Stimulated activated naive B cell treated with anti-CD40 and anti-IgM and Interleukin-4, amounts not matched to agents 10 μg/mL and 1 μg/mL and 100 μg/mL, for 72 hours (primary cell): ENCODE measurements around the gene AQP7.
A peak's percentile ranks its signal among the peaks of the same experiment; 100 is the strongest.
"Not testable (repeated sequence)": the region's sequence is repeated elsewhere in the genome, so short reads cannot be mapped to it uniquely, and the experiment has no call there.

Experiments
- ATAC-seq, 2 donors: fragments of 150-1000 bp; cut with Tn5 transposase; replicated peaks; 2 replicates each; pipeline ENCODE4 v1.10.0; 2021; ENCODE audit warnings: moderate library complexity in 1 of 2
- DNase-seq: peaks from one replicate; pipeline ENCODE4 v3.0.0; 2021
- H3K27ac Mint-ChIP-seq: one replicate; pipeline ENCODE4 v1.8.0; 2022; ENCODE audit warnings: mild to moderate bottlenecking, mixed read lengths
- H3K27me3 Mint-ChIP-seq, 2 donors: one replicate each; pipeline ENCODE4 v1.8.0; 2022; ENCODE audit warnings: mixed read lengths in 2 of 2
- H3K36me3 Mint-ChIP-seq, 2 donors: one replicate each; pipeline ENCODE4 v1.8.0; 2022; ENCODE audit warnings: mixed read lengths in 2 of 2, mild to moderate bottlenecking in 1 of 2
- H3K4me1 Mint-ChIP-seq, 2 donors: one replicate each; pipeline ENCODE4 v1.8.0; 2022; ENCODE audit warnings: mixed read lengths in 2 of 2, mild to moderate bottlenecking in 1 of 2
- H3K4me3 Mint-ChIP-seq, 2 donors: one replicate each; pipeline ENCODE4 v1.8.0; 2022; ENCODE audit warnings: mild to moderate bottlenecking in 2 of 2, mixed read lengths in 2 of 2, moderate library complexity in 1 of 2
- H3K9me3 Mint-ChIP-seq, 2 donors: one replicate each; pipeline ENCODE4 v1.8.0; 2022; ENCODE audit warnings: mixed read lengths in 2 of 2, mild to moderate bottlenecking in 1 of 2

Gene AQP7

DNA sequence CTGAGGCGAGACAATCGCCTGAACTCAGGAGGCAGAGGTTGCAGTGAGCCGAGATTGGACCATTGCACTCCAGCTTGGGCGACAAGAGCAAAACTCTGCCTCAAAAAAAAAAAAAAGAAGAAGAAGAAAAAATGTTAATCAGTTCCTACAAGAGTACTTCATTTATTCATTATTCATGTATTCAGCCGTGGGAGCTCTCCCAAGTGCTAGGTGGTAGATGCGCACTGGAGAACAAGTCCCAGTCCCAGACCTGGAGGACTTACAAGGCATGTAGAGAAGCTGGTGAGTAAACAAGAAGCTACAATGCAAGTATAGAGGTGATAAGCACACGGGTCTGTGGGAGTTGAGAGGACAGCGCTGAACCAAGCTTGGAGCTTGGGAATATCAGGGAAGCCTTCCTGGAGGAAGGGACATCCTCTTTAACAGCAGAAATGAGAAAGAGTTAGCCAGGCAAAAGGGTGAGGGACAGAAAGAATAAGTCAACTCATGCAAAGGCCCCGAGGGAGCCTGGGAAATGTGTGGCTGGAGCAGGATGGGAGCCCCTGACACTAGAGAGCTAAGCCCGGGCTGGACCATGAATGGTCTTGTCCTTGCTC is 17.4 kb upstream of the AQP7 start:
- no peaks in the 10 kb centered on the region for H3K9me3 Mint-ChIP-seq
- peaks cover 27 to 28% of the 10 kb centered on the region in 2 donors for H3K27me3 Mint-ChIP-seq
- DNase-seq (no peak), ATAC-seq (no peak)
- H3K4me3 Mint-ChIP-seq, result no peak overlapping the region
- no peaks in the 10 kb centered on the region for H3K36me3 Mint-ChIP-seq
- peaks cover 4 to 6% of the 10 kb centered on the region in 2 donors for H3K4me1 Mint-ChIP-seq
- H3K27ac Mint-ChIP-seq, result no peak overlapping the region

- DNase-seq (no peak), ATAC-seq (no peak)
- Mint-ChIP-seq H3K27me3 (peaks cover 27 to 28% of the 10 kb centered on the region in 2 donors), H3K4me1 (peaks cover 4 to 6% of the 10 kb centered on the region in 2 donors), H3K36me3 (no peaks in the 10 kb centered on the region), H3K4me3 (no peak overlapping the region), H3K27ac (no peak overlapping the region), H3K9me3 (no peaks in the 10 kb centered on the region)
Measured at GRCh38 chr9:33418090-33418489, 15.7 kb upstream of the AQP7 start.

DNA sequence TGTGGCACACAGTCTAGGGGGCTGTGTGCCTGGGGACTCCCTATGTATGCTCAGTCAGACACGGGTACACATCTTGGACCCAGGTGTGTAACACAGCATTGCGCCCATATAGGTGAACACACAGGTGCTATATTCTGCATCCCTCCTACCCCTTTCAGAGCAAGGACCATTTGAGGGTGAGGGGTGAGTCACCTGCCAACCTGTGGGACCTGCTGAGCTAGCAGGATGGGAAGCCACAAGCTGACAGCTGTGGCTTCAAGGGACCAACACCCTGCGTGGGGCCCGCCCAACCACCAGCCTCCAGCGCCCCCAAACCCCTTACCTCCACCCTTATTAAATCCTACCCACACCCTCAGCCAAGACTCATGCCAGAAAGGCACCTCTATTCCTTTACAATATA is 14.6 kb upstream of the AQP7 start:
- ATAC-seq (no peak), DNase-seq (no peak)
- no peaks in the 10 kb centered on the region for H3K36me3 Mint-ChIP-seq
- peaks cover 4 to 6% of the 10 kb centered on the region in 2 donors for H3K4me1 Mint-ChIP-seq
- H3K27ac Mint-ChIP-seq, result no peak overlapping the region
- H3K27me3 Mint-ChIP-seq, result peaks cover 27 to 28% of the 10 kb centered on the region in 2 donors
- H3K9me3 Mint-ChIP-seq, result no peaks in the 10 kb centered on the region
- no peak overlapping the region for H3K4me3 Mint-ChIP-seq

- Mint-ChIP-seq H3K4me1 (peaks cover 4 to 6% of the 10 kb centered on the region in 2 donors), H3K27me3 (peaks cover 28 to 32% of the 10 kb centered on the region in 2 donors), H3K36me3 (no peaks in the 10 kb centered on the region), H3K9me3 (no peaks in the 10 kb centered on the region), H3K27ac (no peak overlapping the region), H3K4me3 (no peak overlapping the region)
- DNase-seq, result peak; percentile 13
- peak; percentile 74 to 86 for ATAC-seq
Measured at GRCh38 chr9:33415501-33416038, 13.2 kb upstream of the AQP7 start.

GRCh38 chr9:33414889-33415500 is 12.6 kb upstream of the AQP7 start:
- ATAC-seq, result no peak
- peaks cover 4 to 6% of the 10 kb centered on the region in 2 donors for H3K4me1 Mint-ChIP-seq
- DNase-seq, result no peak
- no peaks in the 10 kb centered on the region for H3K9me3 Mint-ChIP-seq
- no peak overlapping the region for H3K27ac Mint-ChIP-seq
- H3K27me3 Mint-ChIP-seq, result peaks cover 26 to 28% of the 10 kb centered on the region in 2 donors
- no peaks in the 10 kb centered on the region for H3K36me3 Mint-ChIP-seq
- no peak overlapping the region for H3K4me3 Mint-ChIP-seq

GRCh38 chr9:33414268-33414667 is 11.9 kb upstream of the AQP7 start:
- H3K9me3 Mint-ChIP-seq, result no peaks in the 10 kb centered on the region
- H3K4me3 Mint-ChIP-seq, result no peak overlapping the region
- peaks cover 23 to 26% of the 10 kb centered on the region in 2 donors for H3K27me3 Mint-ChIP-seq
- no peak overlapping the region for H3K27ac Mint-ChIP-seq
- DNase-seq (no peak), ATAC-seq (no peak)
- H3K36me3 Mint-ChIP-seq, result no peaks in the 10 kb centered on the region
- peaks cover 4 to 6% of the 10 kb centered on the region in 2 donors for H3K4me1 Mint-ChIP-seq

DNA sequence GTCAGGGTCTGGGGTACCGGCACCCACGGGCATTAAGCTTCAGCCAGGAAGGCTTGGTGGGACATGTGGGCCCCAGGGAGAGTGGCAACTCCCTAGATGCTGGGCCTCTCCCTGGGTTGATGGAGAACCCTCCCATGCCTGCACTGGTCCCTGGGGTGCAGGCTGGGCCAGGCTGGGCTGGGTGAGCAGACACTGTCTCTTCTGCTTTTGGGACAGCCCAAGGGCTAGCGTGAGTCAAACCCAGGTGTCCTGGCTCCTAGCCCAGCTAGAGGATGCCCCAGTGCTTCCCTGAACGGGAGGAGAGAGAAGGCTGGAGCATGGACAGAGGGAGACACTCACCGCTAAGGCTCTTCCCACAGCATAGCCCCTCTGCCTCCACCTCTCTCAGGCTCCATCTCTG is 5.7 kb upstream of the AQP7 start:
- ATAC-seq (peak; percentile 52 to 54), DNase-seq (no peak)
- Mint-ChIP-seq H3K4me1 (no peaks in the 10 kb centered on the region), H3K27ac (no peak overlapping the region), H3K4me3 (no peak overlapping the region), H3K9me3 (no peaks in the 10 kb centered on the region), H3K27me3 (peaks cover 10 to 20% of the 10 kb centered on the region in 2 donors), H3K36me3 (no peaks in the 10 kb centered on the region)

GRCh38 chr9:33407061-33407460 is 4.7 kb upstream of the AQP7 start:
- Mint-ChIP-seq H3K4me1 (no peaks in the 10 kb centered on the region), H3K9me3 (no peaks in the 10 kb centered on the region), H3K36me3 (no peaks in the 10 kb centered on the region), H3K4me3 (no peak overlapping the region), H3K27me3 (peaks cover 14 to 20% of the 10 kb centered on the region in 2 donors), H3K27ac (no peak overlapping the region)
- no peak for DNase-seq
- ATAC-seq, result no peak

- H3K27ac Mint-ChIP-seq, result peak overlapping the region; percentile 32
- H3K36me3 Mint-ChIP-seq, result no peaks in the 10 kb centered on the region
- ATAC-seq (peak in 1 of 2 donors; percentile 16), DNase-seq (no peak)
- H3K4me3 Mint-ChIP-seq, result no peak overlapping the region
- no peaks in the 10 kb centered on the region for H3K9me3 Mint-ChIP-seq
- H3K4me1 Mint-ChIP-seq, result no peaks in the 10 kb centered on the region
- H3K27me3 Mint-ChIP-seq, result peaks cover 18 to 20% of the 10 kb centered on the region in 2 donors
Measured at GRCh38 chr9:33404788-33405362, 2.5 kb upstream of the AQP7 start.

DNA sequence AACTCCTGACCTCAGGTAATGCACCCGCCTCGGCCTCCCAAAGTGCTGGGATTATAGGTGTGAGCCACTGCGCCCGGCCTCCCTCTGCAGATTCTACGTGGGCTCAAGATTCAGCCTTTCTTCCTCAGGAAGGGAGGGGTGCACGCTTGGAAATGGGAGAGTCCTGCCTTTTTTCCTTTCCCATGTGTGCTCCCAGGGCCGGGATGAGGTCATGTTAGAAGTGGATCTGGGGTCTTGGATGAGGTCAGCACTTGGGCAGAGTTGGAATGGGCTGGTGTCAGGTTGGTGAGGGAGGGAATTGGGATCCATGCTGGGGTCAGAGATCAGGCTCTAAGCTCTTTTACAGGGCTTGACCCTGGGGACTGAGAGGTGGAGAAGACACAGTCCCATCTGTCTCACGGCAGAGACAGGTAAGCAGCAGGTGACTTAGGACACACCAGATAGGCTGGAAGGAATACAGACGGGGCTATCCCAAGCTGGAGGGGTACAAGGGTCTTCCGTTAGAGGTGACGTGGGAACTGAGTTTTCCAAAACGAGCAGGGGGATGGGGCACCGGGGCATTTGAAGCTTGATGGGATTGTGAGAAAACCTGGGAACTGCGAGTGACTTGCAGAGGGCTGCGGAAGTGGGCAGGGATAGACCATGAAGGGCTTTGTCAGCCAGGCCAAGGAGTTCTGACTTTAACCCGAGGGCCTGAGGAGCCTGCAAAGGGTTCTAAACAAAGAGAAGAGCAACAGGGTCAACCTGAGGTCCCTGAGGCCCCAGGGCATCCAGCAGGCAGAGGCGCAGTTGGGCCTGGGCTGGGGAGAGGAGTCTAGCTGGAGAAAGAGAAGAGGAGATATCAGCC is 1.8 kb upstream of the AQP7 start:
- no peaks in the 10 kb centered on the region for H3K4me1 Mint-ChIP-seq
- ATAC-seq, result no peak
- H3K36me3 Mint-ChIP-seq, result no peaks in the 10 kb centered on the region
- H3K9me3 Mint-ChIP-seq, result no peaks in the 10 kb centered on the region
- peaks cover 22 to 23% of the 10 kb centered on the region in 2 donors for H3K27me3 Mint-ChIP-seq
- H3K27ac Mint-ChIP-seq, result no peak overlapping the region
- no peak overlapping the region for H3K4me3 Mint-ChIP-seq
- DNase-seq, result no peak

GRCh38 chr9:33401809-33402208 is 559 bp downstream of the AQP7 start:
- not testable (repeated sequence) for ATAC-seq, H3K4me1 Mint-ChIP-seq, H3K4me3 Mint-ChIP-seq, H3K27ac Mint-ChIP-seq, DNase-seq, H3K36me3 Mint-ChIP-seq, H3K9me3 Mint-ChIP-seq
- peaks cover 18 to 22% of the 10 kb centered on the region in 2 donors for H3K27me3 Mint-ChIP-seq

GRCh38 chr9:33399047-33399446 is 3.3 kb downstream of the AQP7 start:
- H3K9me3 Mint-ChIP-seq, H3K4me1 Mint-ChIP-seq, DNase-seq, H3K36me3 Mint-ChIP-seq, ATAC-seq, H3K27ac Mint-ChIP-seq, H3K4me3 Mint-ChIP-seq: not testable (repeated sequence)
- H3K27me3 Mint-ChIP-seq, result peaks cover 10 to 16% of the 10 kb centered on the region in 2 donors

DNA sequence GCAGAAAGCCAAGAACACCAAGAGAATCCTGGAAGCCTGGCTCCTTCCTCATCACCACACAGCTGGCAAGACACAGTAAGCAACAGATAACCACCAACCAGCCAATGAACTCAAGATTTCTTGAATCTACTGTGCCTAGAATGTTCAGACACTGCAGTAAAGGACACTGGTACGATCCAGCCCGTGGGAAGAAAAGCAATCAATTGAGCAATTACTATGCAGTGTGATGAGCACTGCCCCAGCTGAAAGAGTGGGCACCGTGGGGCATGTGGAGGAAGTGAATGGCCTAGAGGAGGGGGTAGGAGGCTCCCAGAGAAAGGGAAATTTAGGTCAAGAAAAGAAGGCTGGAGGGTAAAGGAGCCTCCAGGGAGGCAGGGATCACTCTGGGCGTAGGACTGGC is 4.6 kb downstream of the AQP7 start:
- DNase-seq, H3K9me3 Mint-ChIP-seq, H3K4me3 Mint-ChIP-seq, H3K27ac Mint-ChIP-seq, ATAC-seq, H3K36me3 Mint-ChIP-seq, H3K4me1 Mint-ChIP-seq: not testable (repeated sequence)
- peaks cover 7 to 18% of the 10 kb centered on the region in 2 donors for H3K27me3 Mint-ChIP-seq

- not testable (repeated sequence) for DNase-seq, H3K36me3 Mint-ChIP-seq, H3K4me1 Mint-ChIP-seq, H3K27ac Mint-ChIP-seq, H3K4me3 Mint-ChIP-seq, ATAC-seq, H3K9me3 Mint-ChIP-seq
- H3K27me3 Mint-ChIP-seq, result peaks cover 9 to 13% of the 10 kb centered on the region in 2 donors
Measured at GRCh38 chr9:33395159-33395879, 7.0 kb downstream of the AQP7 start.
